Heart left ventricle (tissue), 16 donors: ENCODE data around the gene CSTF2T. TPM values are rescaled to one million over a fixed set of nuclear protein-coding genes. Genes with fewer than 3 reads are reported as not detected.
A peak's percentile ranks its signal among the peaks of the same experiment; 100 is the strongest.

Source experiments
- ATAC-seq, 4 donors: fragments of 200-7000 bp; cut with Tn5 transposase; one replicate each; pipeline ENCODE4 v1.9.1; 2020 to 2022; ENCODE audit warnings: moderate library complexity in 4 of 4, mild to moderate bottlenecking in 3 of 4, moderate number of reproducible peaks in 1 of 4
- DNase-seq, 5 donors: peaks; one replicate each; pipeline ENCODE4 v3.0.0-alpha.2; 2020
- H3K27ac ChIP-seq, 12 donors: fragments of 200-600 bp; sonication (generic) in 4 of 12; one replicate each; pipeline versions ENCODE4 v1.5.0 to v1.8.0; 2016 to 2022; ENCODE audit warnings: mild to moderate bottlenecking in 2 of 12
- H3K27me3 ChIP-seq, 9 donors: fragments of 200-600 bp; sonication (generic) in 2 of 9; one replicate each; pipeline versions ENCODE4 v1.5.1 to v1.8.0; 2016 to 2022; ENCODE audit warnings: mild to moderate bottlenecking in 3 of 9
- H3K36me3 ChIP-seq, 9 donors: fragments of 200-600 bp; sonication (generic) in 2 of 9; one replicate each; pipeline versions ENCODE4 v1.5.0 to v1.8.0; 2018 to 2022; ENCODE audit warnings: mild to moderate bottlenecking in 2 of 9
- H3K4me1 ChIP-seq, 12 donors: fragments of 200-600 bp; sonication (generic) in 4 of 12; one replicate each; pipeline versions ENCODE4 v1.5.0 to v1.8.0; 2016 to 2022; ENCODE audit warnings: mild to moderate bottlenecking in 3 of 12
- H3K4me3 ChIP-seq, 12 donors: fragments of 200-600 bp; sonication (generic) in 4 of 12; one replicate each; pipeline versions ENCODE4 v1.5.0 to v1.8.0; 2017 to 2022; ENCODE audit warnings: mild to moderate bottlenecking in 9 of 12, moderate library complexity in 4 of 12
- H3K9me3 ChIP-seq, 12 donors: fragments of 200-600 bp; sonication (generic) in 4 of 12; one replicate each; pipeline versions ENCODE4 v1.5.0 to v1.8.0; 2016 to 2022; ENCODE audit warnings: mild to moderate bottlenecking in 1 of 12
- POLR2A ChIP-seq, 2 donors: fragments of 450-650 bp; IDR thresholded peaks; one replicate each; pipeline ENCODE4 v1.6.1; 2017; ENCODE audit warnings: antibody characterized with exemption in 2 of 2, mild to moderate bottlenecking in 2 of 2, moderate library complexity in 2 of 2
- WGBS, 4 donors: extraction: QIAGEN DNeasy Blood & Tissue Kit in 2 of 4; methylation state at CpG; one replicate each; pipeline versions ENCODE4 v1.1.5 to v1.1.7; 2013 to 2018; 5-methylcytosine and 5-hydroxymethylcytosine counted together
- intact Hi-C, 10 donors: fragments of 100-400 bp; cut with DNase I; formaldehyde crosslinking; loops; one replicate each; pipeline versions ENCODE4 v1.11.1 to v1.14.2; 2022
- polyA plus RNA-seq, 2 donors: library from polyadenylated mRNA; stranded (reverse); fragments of 200-250 nt; gene quantifications; one replicate each; pipeline ENCODE4 v1.2.3, GENCODE V29; 2013
- total RNA-seq, 9 donors: library from RNA; depleted of rRNA in 2 of 9; stranded (reverse); fragments of >200 nt in 2 of 9; fragmentation: NEBNext Ultra II Directional in 3 of 9; extraction: Animal tissue kit (Norgen Biotek cat#: 25700) in 3 of 9; gene quantifications; one replicate each; pipeline versions ENCODE4 v1.1.0 to v1.2.4, GENCODE V29; 2016 to 2023
- TF ChIP-seq, protein P1 (sequence below), 12 donors: fragments of 200-600 bp; sonication (generic) in 4 of 12; IDR thresholded peaks; one replicate each; pipeline versions ENCODE4 v1.5.0 to v1.8.0; 2018 to 2022; ENCODE audit warnings: antibody characterized with exemption in 12 of 12, mild to moderate bottlenecking in 5 of 12
- donor health status: ischemic (EF 13 %, LVEDD 7.1; RV severe dilation, severe dysfunction).
- donor health status: healthy with polysubstance abuse.
- donor health status: DM: no; HTN: yes; CAD: no.
- donor health status: DM: no; HTN: no; CAD: no.
- donor health status: ischemic (EF 25% LVEDD 6.9; RV normal size, moderate dysfunction).
- donor health status: ischemic (EF 25% LVEDD 5.7; RV mildly dilated, moderate dysfunction).
- donor health status: healthy.
- donor health status: DM: yes; HTN: yes; CAD: no.
- donor health status: ischemic (EF 35%, LVEDD 5.7; RV mildly dilated, moderate dysfunction).
- donor health status: nonischemic (EF 11% LVEDD 7.7; RV severe dilation, severe dysfunction).
- donor health status: DM: yes; HTN: yes; CAD: no.
- donor health status: PGD.
- donor health status: ischemic (EF 29% LVEDD 5.4; RV normal size, mild dysfunction).
- donor health status: nonischemic (EF 23%, LVEDD 6.1; RV moderate dilation, normal function).

Gene CSTF2T
- total and polyA plus RNA-seq, 11 donors: 10.6 to 27.4 (median 21.5) TPM

DNA sequence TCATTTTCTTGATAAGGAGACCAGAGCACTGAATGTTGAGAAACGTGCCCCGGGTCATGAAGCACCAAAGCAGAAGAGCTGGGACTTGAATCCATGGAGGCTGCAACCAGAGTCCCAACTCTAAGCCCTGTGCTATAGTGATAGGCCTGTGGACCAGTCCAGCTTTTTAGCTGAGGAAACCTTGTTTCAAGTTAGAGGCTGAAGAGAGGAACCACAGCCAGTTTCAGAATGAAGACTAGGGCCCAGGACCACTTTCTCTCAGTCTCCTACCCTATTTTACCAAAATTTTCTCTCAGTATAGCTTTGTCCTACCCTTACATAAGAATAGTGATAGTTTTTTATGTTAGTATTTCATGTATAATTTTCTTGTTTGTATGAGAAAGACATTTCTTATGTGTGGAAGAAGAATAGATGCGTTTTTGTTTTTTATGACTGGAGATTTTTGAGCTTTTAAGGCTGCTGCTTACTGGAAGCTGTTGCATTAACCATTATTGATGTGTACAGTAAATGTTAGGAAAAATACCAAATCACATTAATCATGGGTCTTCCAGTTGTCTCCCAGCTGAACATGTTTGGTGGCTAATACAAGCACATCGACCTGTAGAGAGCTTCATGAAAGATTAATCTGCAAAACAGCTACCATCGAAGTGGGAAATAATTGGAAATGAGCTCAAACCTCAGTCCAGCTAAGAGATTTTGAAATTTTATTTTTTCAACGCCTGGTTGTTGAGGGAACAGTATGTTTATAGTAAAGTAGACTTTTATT lies 45.0 kb upstream of the CSTF2T start:
- no peaks in the 10 kb centered on the region for H3K9me3 ChIP-seq
- H3K27ac ChIP-seq: no peak overlapping the region
- DNase-seq: no peak
- H3K27me3 ChIP-seq: no peaks in the 10 kb centered on the region
- 83 to 86% (median 85%) methylated on average over 6 of the region's 6 CpGs for WGBS, 4 donors
- H3K4me1 ChIP-seq: peaks cover 0 to 11% (median 0%) of the 10 kb centered on the region in 12 donors
- ATAC-seq: no peak
- no peak for TF ChIP-seq POLR2A (IDR thresholded peaks at IDR 0.05)
- TF ChIP-seq, protein P1, sequence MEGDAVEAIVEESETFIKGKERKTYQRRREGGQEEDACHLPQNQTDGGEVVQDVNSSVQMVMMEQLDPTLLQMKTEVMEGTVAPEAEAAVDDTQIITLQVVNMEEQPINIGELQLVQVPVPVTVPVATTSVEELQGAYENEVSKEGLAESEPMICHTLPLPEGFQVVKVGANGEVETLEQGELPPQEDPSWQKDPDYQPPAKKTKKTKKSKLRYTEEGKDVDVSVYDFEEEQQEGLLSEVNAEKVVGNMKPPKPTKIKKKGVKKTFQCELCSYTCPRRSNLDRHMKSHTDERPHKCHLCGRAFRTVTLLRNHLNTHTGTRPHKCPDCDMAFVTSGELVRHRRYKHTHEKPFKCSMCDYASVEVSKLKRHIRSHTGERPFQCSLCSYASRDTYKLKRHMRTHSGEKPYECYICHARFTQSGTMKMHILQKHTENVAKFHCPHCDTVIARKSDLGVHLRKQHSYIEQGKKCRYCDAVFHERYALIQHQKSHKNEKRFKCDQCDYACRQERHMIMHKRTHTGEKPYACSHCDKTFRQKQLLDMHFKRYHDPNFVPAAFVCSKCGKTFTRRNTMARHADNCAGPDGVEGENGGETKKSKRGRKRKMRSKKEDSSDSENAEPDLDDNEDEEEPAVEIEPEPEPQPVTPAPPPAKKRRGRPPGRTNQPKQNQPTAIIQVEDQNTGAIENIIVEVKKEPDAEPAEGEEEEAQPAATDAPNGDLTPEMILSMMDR (IDR thresholded peaks at IDR 0.05): no peak
- intact Hi-C loops: no loop called here
- H3K4me3 ChIP-seq: no peak overlapping the region
- no peaks in the 10 kb centered on the region for H3K36me3 ChIP-seq

DNA sequence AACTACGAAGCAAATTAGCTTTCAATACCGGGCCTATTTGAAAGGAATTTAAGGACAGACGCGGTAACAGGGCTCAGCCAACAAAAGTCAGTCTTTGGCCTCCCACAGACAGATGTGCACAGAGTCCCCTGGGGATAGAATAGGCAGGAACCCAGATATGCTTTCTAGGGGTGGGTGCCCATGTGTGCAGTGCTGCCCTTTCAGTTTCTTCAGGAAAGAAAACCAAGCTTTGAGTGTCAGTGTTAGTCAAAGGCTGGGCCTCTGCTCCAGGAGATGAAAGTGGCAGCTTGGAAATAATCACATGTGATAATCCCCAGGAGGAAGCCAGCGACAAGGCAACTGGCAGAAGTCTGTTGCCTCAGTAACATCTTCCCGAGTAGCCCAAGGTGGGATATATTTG lies 43.8 kb upstream of the CSTF2T start:
- Histone ChIP-seq H3K27me3 (no peaks in the 10 kb centered on the region), H3K4me1 (peaks cover 0 to 11% (median 0%) of the 10 kb centered on the region in 12 donors), H3K27ac (no peak overlapping the region), H3K36me3 (no peaks in the 10 kb centered on the region), H3K9me3 (no peaks in the 10 kb centered on the region), H3K4me3 (peak overlapping the region in 1 of 12 donors; percentile 17)
- DNase-seq: no peak
- intact Hi-C loops: no loop called here
- ATAC-seq: no peak
- WGBS, 4 donors: 45 to 64% (median 48%) methylated on average over 6 of the region's 6 CpGs
- TF ChIP-seq, protein P1 (IDR thresholded peaks at IDR 0.05): no peak
- no peak for TF ChIP-seq POLR2A (IDR thresholded peaks at IDR 0.05)

DNA sequence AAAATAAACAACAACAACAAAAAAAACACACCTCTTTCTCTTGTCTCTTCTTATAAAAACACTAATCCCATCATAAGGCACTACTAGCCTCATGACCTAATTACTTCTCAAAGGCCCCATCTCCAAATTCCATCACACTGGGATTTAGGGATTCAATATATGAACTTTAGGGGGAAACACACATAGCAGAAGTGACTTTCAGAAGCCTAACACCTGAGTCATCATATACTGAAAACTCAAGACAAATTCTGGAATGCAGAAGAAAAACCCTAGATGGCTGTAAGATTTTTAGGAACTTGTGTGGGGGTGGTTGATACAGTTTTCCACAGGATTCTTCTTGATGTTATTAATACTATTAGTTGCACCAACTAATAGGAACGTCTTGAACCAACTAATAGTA lies 33.7 kb upstream of the CSTF2T start:
- WGBS, 4 donors: 63 to 77% (median 69%) methylated on average over 1 of the region's 1 CpG

DNA sequence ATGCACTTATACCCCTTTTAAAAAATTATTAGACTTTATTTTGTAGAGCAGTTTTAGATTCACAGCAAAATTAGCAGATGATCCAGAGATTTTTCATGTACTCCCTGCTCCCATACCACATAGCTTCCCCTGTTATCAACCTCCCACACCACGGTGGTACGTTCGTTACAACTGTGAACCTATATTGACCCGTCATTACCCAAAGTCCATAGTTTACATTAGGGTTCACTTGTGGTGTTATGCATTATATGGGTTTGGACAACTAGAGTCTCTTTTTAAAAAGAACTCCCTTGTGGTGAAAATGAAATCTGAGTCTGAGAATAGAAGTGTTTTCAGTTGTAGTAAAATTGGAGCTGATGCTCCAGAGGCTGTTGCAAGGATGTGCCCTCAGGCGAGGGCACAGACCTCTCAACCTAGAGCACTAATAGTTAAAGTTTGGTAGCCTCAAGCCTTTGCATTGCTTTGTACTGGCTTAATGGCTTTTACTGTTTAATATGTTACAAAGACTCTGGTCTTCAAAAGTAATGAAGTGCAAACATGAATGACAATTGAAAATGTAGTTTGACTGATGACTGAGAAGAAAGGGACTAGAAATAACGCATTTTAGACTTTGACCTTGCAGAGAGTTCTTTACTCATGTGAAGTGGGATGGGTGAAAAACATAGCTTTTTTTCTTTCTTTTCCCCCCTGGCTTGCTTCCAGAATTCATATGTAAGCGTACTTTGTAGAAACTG lies 30.6 kb upstream of the CSTF2T start:
- Histone ChIP-seq H3K9me3 (no peaks in the 10 kb centered on the region), H3K4me3 (no peak overlapping the region), H3K36me3 (no peaks in the 10 kb centered on the region), H3K27ac (no peak overlapping the region), H3K27me3 (no peaks in the 10 kb centered on the region), H3K4me1 (peaks cover 0 to 5% (median 0%) of the 10 kb centered on the region in 12 donors)
- intact Hi-C loops: loop anchor here in 1 of 10 donors (10.0 kb wide), 1 partner anchor 225 kb away; no protein-coding TSS in a partner anchor
- 87 to 92% (median 90%) methylated on average over 7 of the region's 7 CpGs for WGBS, 4 donors
- DNase-seq (no peak), ATAC-seq (no peak)
- TF ChIP-seq POLR2A (IDR thresholded peaks at IDR 0.05): no peak
- TF ChIP-seq, protein P1 (IDR thresholded peaks at IDR 0.05): no peak

More for the DNA sequence above, 33.7 kb upstream of the CSTF2T start:
- Histone ChIP-seq H3K4me3 (no peak overlapping the region), H3K27me3 (no peaks in the 10 kb centered on the region), H3K36me3 (no peaks in the 10 kb centered on the region), H3K27ac (no peak overlapping the region), H3K9me3 (no peaks in the 10 kb centered on the region), H3K4me1 (peaks cover 0 to 8% (median 0%) of the 10 kb centered on the region in 12 donors)
- no peak for TF ChIP-seq POLR2A (IDR thresholded peaks at IDR 0.05)
- no peak for ATAC-seq
- no peak for DNase-seq
- intact Hi-C loops: no loop called here
